GM12878 (cell line): ENCODE data around the gene DNAJC27. TPM values are rescaled to one million over a fixed set of nuclear protein-coding genes. Genes with fewer than 3 reads are reported as not detected.

ENCODE experiments used
- ATAC-seq: fragments of 200-7000 bp; cut with Tn5 transposase; 3 replicates; pipeline ENCODE4 v1.9.1; 2020; ENCODE audit warnings: mild to moderate bottlenecking, moderate library complexity
- BruUV-seq: library from RNA; stranded (reverse); fragments of 400-500 nt; replicated peaks from 2 replicates; lab custom pipeline; 2021; lab: Mats Ljungman, UMichigan
- CTCF ChIA-PET: fragments of 300-600 bp; sonication (Branson Sonifier 250); formaldehyde crosslinking; extraction: SDS; loops from one replicate; lab custom pipeline; 2021; ENCODE audit warnings: inconsistent platforms; lab: Yijun Ruan, JAX
- POLR2A ChIA-PET: fragments of 350-600 bp; formaldehyde crosslinking; extraction: SDS; loops from one replicate; lab custom pipeline; 2021; ENCODE audit warnings: inconsistent platforms; lab: Charles Lee
- RAD21 ChIA-PET: fragments of 300-600 bp; sonication (Branson Sonifier 250); formaldehyde crosslinking; loops from one replicate; lab custom pipeline; 2023; ENCODE audit warnings: antibody characterized with exemption; ENCODE audit not compliant: unreplicated experiment; lab: Charles Lee
- SMC1A ChIA-PET: fragments of 300-600 bp; sonication (Branson Sonifier 250); formaldehyde crosslinking; loops from one replicate; lab custom pipeline; 2023; ENCODE audit not compliant: unreplicated experiment, uncharacterized antibody; lab: Charles Lee
- DNase-seq: peaks from one replicate; pipeline ENCODE4 v3.0.0-alpha.2; 2011; ENCODE audit warnings: low read depth, low spot score
- FAIRE-seq: peaks from 3 replicates; lab custom pipeline; 2011; peaks lifted over from hg19 to GRCh38; lab: Jason Lieb, UNC
- H2AFZ ChIP-seq: 2 replicates; pipeline ENCODE4 v1.6.0; 2011; ENCODE audit warnings: low read depth, low read length, control low read depth; ENCODE audit not compliant: control insufficient read depth
- H3K27ac ChIP-seq: 2 replicates; pipeline ENCODE4 v1.5.1; 2011; ENCODE audit warnings: control low read depth; ENCODE audit not compliant: control insufficient read depth, insufficient read depth
- H3K27me3 ChIP-seq, 2 experiments: replicated peaks in 1 of 2; 2 replicates each; pipeline versions ENCODE4 v1.6.0 to v1.6.1; 2011; ENCODE audit warnings: low read length in 1 of 2; ENCODE audit not compliant: control insufficient read depth in 2 of 2, insufficient read depth in 2 of 2
- H3K36me3 ChIP-seq, 2 experiments: 2 replicates each; pipeline ENCODE4 v1.5.1; 2011; ENCODE audit warnings: low read length in 1 of 2; ENCODE audit not compliant: control insufficient read depth in 2 of 2, insufficient read depth in 2 of 2
- H3K4me1 ChIP-seq: 2 replicates; pipeline ENCODE4 v1.6.1; 2011; ENCODE audit warnings: mild to moderate bottlenecking, low read length, moderate library complexity, mixed read lengths; ENCODE audit not compliant: control insufficient read depth, insufficient read depth
- H3K4me2 ChIP-seq: 2 replicates; pipeline ENCODE4 v1.6.0; 2011; ENCODE audit warnings: control low read depth; ENCODE audit not compliant: control insufficient read depth, insufficient read depth
- H3K4me3 ChIP-seq: fragments of 200-600 bp; sonication (generic); 2 replicates; pipeline ENCODE4 v1.5.1; 2016
- H3K79me2 ChIP-seq: 2 replicates; pipeline ENCODE4 v1.6.0; 2011; ENCODE audit warnings: low read length; ENCODE audit not compliant: control insufficient read depth, insufficient read depth
- H3K9ac ChIP-seq: 2 replicates; pipeline ENCODE4 v1.8.0; 2011; ENCODE audit warnings: low read length, control low read depth, mixed read lengths; ENCODE audit not compliant: control insufficient read depth, insufficient read depth
- H3K9me3 ChIP-seq: replicated peaks from 3 replicates; pipeline ENCODE4 v1.5.1; 2011; ENCODE audit warnings: mild to moderate bottlenecking, low read length; ENCODE audit not compliant: control insufficient read depth, insufficient read depth
- H4K20me1 ChIP-seq: 2 replicates; pipeline ENCODE4 v1.6.0; 2011; ENCODE audit not compliant: control insufficient read depth, insufficient read depth
- BHLHE40 ChIP-seq, 2 experiments: fragments of 450-650 bp in 1 of 2; IDR thresholded peaks; 2 replicates each; pipeline ENCODE4 v1.6.1; 2011 to 2017; ENCODE audit warnings: low read depth in 2 of 2, borderline replicate concordance in 1 of 2, improper control_type of control experiment in 1 of 2, low read length in 1 of 2, mild to moderate bottlenecking in 1 of 2
- CBX3 ChIP-seq: fragments of 200-600 bp; sonication (generic); IDR thresholded peaks from 2 replicates; pipeline ENCODE4 v1.6.1; 2016; ENCODE audit warnings: low read depth, borderline replicate concordance
- ESRRA ChIP-seq: IDR thresholded peaks from 2 replicates; pipeline ENCODE4 v1.6.1; 2012; ENCODE audit warnings: mild to moderate bottlenecking, low read length, improper control_type of control experiment
- FOS ChIP-seq: IDR thresholded peaks from 3 replicates; pipeline ENCODE4 v1.6.1; 2011; ENCODE audit warnings: borderline replicate concordance; ENCODE audit not compliant: insufficient read length; ENCODE audit errors: extremely low read depth
- HDAC2 ChIP-seq: fragments of 200-600 bp; sonication (generic); IDR thresholded peaks from 2 replicates; pipeline ENCODE4 v1.6.1; 2017
- IKZF1 ChIP-seq: fragments of 450-650 bp; conservative IDR thresholded peaks from 2 replicates; pipeline ENCODE4 v1.6.1; 2017; ENCODE audit warnings: antibody characterized with exemption, mild to moderate bottlenecking
- JUNB ChIP-seq: IDR thresholded peaks from 2 replicates; pipeline ENCODE4 v1.6.1; 2016; ENCODE audit warnings: antibody characterized with exemption, mild to moderate bottlenecking
- MXI1 ChIP-seq: fragments of 150-350 bp; IDR thresholded peaks from 2 replicates; pipeline ENCODE4 v1.6.1; 2011; ENCODE audit warnings: low read depth, mild to moderate bottlenecking, inconsistent platforms, low read length, improper control_type of control experiment
- NR2F1 ChIP-seq: fragments of 450-650 bp; conservative IDR thresholded peaks from 2 replicates; pipeline ENCODE4 v1.6.1; 2017; ENCODE audit warnings: mild to moderate bottlenecking
- POLR2A ChIP-seq: IDR thresholded peaks from 2 replicates; pipeline ENCODE4 v1.6.1; 2011; ENCODE audit warnings: low read depth, mild to moderate bottlenecking, low read length
- POU2F2 ChIP-seq: IDR thresholded peaks from 3 replicates; pipeline ENCODE4 v1.6.1; 2011; ENCODE audit warnings: low read depth, mild to moderate bottlenecking, low read length, borderline replicate concordance
- RBBP5 ChIP-seq: fragments of 200-600 bp; sonication (generic); conservative IDR thresholded peaks from 2 replicates; pipeline ENCODE4 v1.6.1; 2016
- TBL1XR1 ChIP-seq: IDR thresholded peaks from 2 replicates; pipeline ENCODE4 v1.6.1; 2012; ENCODE audit warnings: low read depth, low read length, improper control_type of control experiment
- TCF3 ChIP-seq: IDR thresholded peaks from 2 replicates; pipeline ENCODE4 v1.6.1; 2012; ENCODE audit warnings: low read depth, mild to moderate bottlenecking, low read length, borderline replicate concordance; ENCODE audit not compliant: insufficient read depth
- WRNIP1 ChIP-seq: IDR thresholded peaks from 2 replicates; pipeline ENCODE4 v1.6.1; 2011; ENCODE audit warnings: low read depth, low read length, improper control_type of control experiment, borderline replicate concordance
- WGBS: methylation state at CpG from one replicate; pipeline ENCODE4 v1.1.6; 2016; ENCODE audit warnings: low lambda C conversion rate; ENCODE audit not compliant: insufficient replicate concordance, insufficient coverage; ENCODE audit errors: missing lambda C conversion rate; 5-methylcytosine and 5-hydroxymethylcytosine counted together
- in situ Hi-C: fragments of 300-500 bp; cut with MboI; formaldehyde crosslinking; loops from 9 replicates; pipeline ENCODE4 v1.14.3; 2018; ENCODE audit warnings: mixed read lengths
- intact Hi-C: fragments of 100-400 bp; cut with micrococcal nuclease; formaldehyde crosslinking; loops from one replicate; pipeline ENCODE4 v1.14.2; 2022; ENCODE audit not compliant: unreplicated experiment
- polyA plus RNA-seq, 11 experiments: library from polyadenylated mRNA; depleted of rRNA in 4 of 11; unstranded in 6 of 11; stranded (reverse) in 5 of 11; fragments of >200 nt; fragmentation: Nextera tagmentation in 4 of 11; fragmentation: Illumina TruSeq in 1 of 11; extraction: Ambion mirVana in 4 of 11; extraction: Trizol in 1 of 11; gene quantifications; 1 replicate in 1 of 11; 2 replicates in 10 of 11; pipeline versions ENCODE4 v1.2.1 to v1.2.3, GENCODE V29; 2011 to 2016; ENCODE audit warnings: inconsistent platforms in 2 of 11, missing spikeins in 2 of 11, low read depth in 1 of 11
- total RNA-seq, 4 experiments: library from RNA; depleted of rRNA in 3 of 4; stranded (reverse); fragments of >200 nt in 3 of 4; fragmentation: Illumina TruSeq in 1 of 4; extraction: Trizol in 1 of 4; gene quantifications; 2 replicates each; pipeline versions ENCODE4 v1.2.1 to v1.2.3, GENCODE V29; 2013 to 2021
- TF ChIP-seq, protein P1 (sequence below): fragments of 450-650 bp; IDR thresholded peaks from 2 replicates; pipeline ENCODE4 v1.6.1; 2017; ENCODE audit warnings: mild to moderate bottlenecking
- TF ChIP-seq, protein P2 (sequence below): IDR thresholded peaks from 2 replicates; pipeline ENCODE4 v1.6.1; 2012; ENCODE audit warnings: mild to moderate bottlenecking, low read depth, low read length
- TF ChIP-seq, protein P3 (sequence below): IDR thresholded peaks from 2 replicates; pipeline ENCODE4 v1.6.1; 2012; ENCODE audit warnings: low read depth, low read length, improper control_type of control experiment

Gene DNAJC27
- total and polyA plus RNA-seq, 10 of the 15 experiments (the other 5 are each of a cell fraction or from before 2014, with no cell fraction given) = 0.95 to 9.6 (median 3.7) TPM

DNA sequence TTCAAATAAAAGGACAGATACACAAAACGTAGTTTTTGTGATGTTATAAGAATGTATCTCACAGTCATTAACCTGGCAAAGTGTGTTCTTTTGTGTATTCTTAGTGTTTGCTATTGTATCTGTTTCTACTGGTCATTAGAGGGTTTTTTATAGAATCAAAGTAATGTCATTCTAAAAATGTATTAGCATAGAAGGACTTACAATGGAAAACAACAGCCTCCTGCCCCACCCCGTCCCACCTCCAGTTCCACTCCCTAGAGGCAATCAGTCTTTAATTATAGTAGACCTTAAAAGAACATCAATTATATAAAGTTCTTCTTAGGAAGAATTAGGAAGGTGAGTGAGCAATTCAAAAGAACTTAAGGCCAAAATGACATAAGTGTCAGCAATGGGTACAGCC lies 13.8 kb downstream of the DNAJC27 start (continued):
- TF ChIP-seq ESRRA = no peak
- no peak for TF ChIP-seq IKZF1
- TF ChIP-seq TBL1XR1 = no peak
- no peak for TF ChIP-seq BHLHE40 (IDR thresholded peaks at IDR 0.05; ENCODE audit: borderline replicate concordance in 1 of 2, low read depth in 2 of 2, low read length in 1 of 2)
- TF ChIP-seq NR2F1 = no peak
- TF ChIP-seq RBBP5 = no peak
- TF ChIP-seq POLR2A = no peak

DNA sequence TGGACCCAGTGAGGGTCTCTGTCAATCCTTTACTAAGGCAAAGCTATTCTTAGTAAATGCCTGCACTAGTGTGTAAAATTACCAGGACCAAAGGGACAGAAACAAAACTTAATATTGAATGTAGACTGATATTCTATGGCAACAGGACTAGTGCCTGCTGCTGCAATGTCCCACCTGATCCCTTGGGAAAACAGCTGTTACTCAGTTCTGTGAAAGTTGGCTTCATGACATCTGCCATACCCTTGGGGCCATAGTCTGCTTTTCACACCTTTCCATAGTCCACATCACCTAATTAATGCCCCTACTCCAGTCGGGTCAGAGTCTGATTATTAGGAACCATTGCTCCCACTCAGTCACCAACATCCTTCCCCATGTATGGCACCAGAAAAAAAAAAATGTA lies 14.5 kb downstream of the DNAJC27 start:
- Histone ChIP-seq H3K4me2 (no peak overlapping the region), H3K79me2 (no peaks in the 10 kb centered on the region), H2AFZ (no peak overlapping the region), H3K4me3 (no peak overlapping the region), H3K36me3 (peaks cover 0 to 23% of the 10 kb centered on the region in 2 experiments; a peak in 2 of 4 replicates), H3K27me3 (no peaks in the 10 kb centered on the region), H3K9ac (no peak overlapping the region), H4K20me1 (no peaks in the 10 kb centered on the region), H3K27ac (no peak overlapping the region), H3K4me1 (no peaks in the 10 kb centered on the region), H3K9me3 (peaks cover 11% of the 10 kb centered on the region; the same call in 2 of the 3 replicates)
- RAD21 ChIA-PET = no interaction called here
- ATAC-seq (no peak), DNase-seq (no peak), FAIRE-seq (no peak)
- CTCF ChIA-PET = interaction anchor here (0.7 to 1.3 kb wide), 3 partner anchors 12 to 165 kb away, joined by 3 to 4 read pairs (median 3); no protein-coding TSS in a partner anchor
- POLR2A ChIA-PET = no interaction called here
- in situ Hi-C loops (no loop called here), intact Hi-C loops (no loop called here)
- TF ChIP-seq MXI1 (no peak), RBBP5 (no peak), WRNIP1 (no peak), CBX3 (no peak), JUNB (no peak), POU2F2 (no peak), FOS (no peak), HDAC2 (no peak), TCF3 (no peak), ESRRA (no peak)
- TF ChIP-seq, protein P1, sequence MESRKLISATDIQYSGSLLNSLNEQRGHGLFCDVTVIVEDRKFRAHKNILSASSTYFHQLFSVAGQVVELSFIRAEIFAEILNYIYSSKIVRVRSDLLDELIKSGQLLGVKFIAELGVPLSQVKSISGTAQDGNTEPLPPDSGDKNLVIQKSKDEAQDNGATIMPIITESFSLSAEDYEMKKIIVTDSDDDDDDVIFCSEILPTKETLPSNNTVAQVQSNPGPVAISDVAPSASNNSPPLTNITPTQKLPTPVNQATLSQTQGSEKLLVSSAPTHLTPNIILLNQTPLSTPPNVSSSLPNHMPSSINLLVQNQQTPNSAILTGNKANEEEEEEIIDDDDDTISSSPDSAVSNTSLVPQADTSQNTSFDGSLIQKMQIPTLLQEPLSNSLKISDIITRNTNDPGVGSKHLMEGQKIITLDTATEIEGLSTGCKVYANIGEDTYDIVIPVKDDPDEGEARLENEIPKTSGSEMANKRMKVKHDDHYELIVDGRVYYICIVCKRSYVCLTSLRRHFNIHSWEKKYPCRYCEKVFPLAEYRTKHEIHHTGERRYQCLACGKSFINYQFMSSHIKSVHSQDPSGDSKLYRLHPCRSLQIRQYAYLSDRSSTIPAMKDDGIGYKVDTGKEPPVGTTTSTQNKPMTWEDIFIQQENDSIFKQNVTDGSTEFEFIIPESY = no peak
- TF ChIP-seq, protein P2, sequence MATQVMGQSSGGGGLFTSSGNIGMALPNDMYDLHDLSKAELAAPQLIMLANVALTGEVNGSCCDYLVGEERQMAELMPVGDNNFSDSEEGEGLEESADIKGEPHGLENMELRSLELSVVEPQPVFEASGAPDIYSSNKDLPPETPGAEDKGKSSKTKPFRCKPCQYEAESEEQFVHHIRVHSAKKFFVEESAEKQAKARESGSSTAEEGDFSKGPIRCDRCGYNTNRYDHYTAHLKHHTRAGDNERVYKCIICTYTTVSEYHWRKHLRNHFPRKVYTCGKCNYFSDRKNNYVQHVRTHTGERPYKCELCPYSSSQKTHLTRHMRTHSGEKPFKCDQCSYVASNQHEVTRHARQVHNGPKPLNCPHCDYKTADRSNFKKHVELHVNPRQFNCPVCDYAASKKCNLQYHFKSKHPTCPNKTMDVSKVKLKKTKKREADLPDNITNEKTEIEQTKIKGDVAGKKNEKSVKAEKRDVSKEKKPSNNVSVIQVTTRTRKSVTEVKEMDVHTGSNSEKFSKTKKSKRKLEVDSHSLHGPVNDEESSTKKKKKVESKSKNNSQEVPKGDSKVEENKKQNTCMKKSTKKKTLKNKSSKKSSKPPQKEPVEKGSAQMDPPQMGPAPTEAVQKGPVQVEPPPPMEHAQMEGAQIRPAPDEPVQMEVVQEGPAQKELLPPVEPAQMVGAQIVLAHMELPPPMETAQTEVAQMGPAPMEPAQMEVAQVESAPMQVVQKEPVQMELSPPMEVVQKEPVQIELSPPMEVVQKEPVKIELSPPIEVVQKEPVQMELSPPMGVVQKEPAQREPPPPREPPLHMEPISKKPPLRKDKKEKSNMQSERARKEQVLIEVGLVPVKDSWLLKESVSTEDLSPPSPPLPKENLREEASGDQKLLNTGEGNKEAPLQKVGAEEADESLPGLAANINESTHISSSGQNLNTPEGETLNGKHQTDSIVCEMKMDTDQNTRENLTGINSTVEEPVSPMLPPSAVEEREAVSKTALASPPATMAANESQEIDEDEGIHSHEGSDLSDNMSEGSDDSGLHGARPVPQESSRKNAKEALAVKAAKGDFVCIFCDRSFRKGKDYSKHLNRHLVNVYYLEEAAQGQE = no peak
- TF ChIP-seq, protein P3, sequence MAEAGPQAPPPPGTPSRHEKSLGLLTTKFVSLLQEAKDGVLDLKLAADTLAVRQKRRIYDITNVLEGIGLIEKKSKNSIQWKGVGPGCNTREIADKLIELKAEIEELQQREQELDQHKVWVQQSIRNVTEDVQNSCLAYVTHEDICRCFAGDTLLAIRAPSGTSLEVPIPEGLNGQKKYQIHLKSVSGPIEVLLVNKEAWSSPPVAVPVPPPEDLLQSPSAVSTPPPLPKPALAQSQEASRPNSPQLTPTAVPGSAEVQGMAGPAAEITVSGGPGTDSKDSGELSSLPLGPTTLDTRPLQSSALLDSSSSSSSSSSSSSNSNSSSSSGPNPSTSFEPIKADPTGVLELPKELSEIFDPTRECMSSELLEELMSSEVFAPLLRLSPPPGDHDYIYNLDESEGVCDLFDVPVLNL = no peak
- 83% methylated on average over 1 of the region's 1 CpG for WGBS
- SMC1A ChIA-PET = interaction anchor here (1.0 to 2.1 kb wide), 3 partner anchors 10 to 16 kb away, joined by 3 to 7 read pairs (median 4); no protein-coding TSS in a partner anchor
- BruUV-seq = no TSS peak
